ENCODE measurements around the gene GNLY. TPM values are rescaled to one million over a fixed set of nuclear protein-coding genes. Genes with fewer than 3 reads are reported as not detected.
A peak's percentile ranks its signal among the peaks of the same experiment; 100 is the strongest.

The GNLY gene
- not detected in 2 replicates for total RNA-seq (2014; rRNA removed; shearing (Covaris generic); ENCODE audit: low replicate concordance)

GRCh38 chr2:85694052-85695025, at the start of gene GNLY:
Gene GNLY, plus strand, starts transcription at chr2:85694358. Its CDS starts 61 bp downstream, at chr2:85694419.
- no peak within 1 kb of the TSS for H3K9ac ChIP-seq (ENCODE audit: low read length)
- no peak within 1 kb of the TSS for H3K4me3 ChIP-seq (ENCODE audit: low read length)
- no peaks in the 10 kb centered on the region for H3K79me2 ChIP-seq (ENCODE audit: low read length)
- no peak within 1 kb of the TSS for H2AFZ ChIP-seq (ENCODE audit: low read length)
- H3K4me1 ChIP-seq (ENCODE audit: low read length): no peaks in the 10 kb centered on the region
- no peaks in the 10 kb centered on the region for H3K9me3 ChIP-seq (ENCODE audit: low read length)
- no peak within 1 kb of the TSS for H3K4me2 ChIP-seq (ENCODE audit: low read depth, low read length, poor library complexity, severe bottlenecking)
- no peaks in the 10 kb centered on the region for H3K27me3 ChIP-seq (ENCODE audit: low read length)
- DNase-seq: no peak
- H4K20me1 ChIP-seq (ENCODE audit: insufficient read depth, low read depth, low read length): no peaks in the 10 kb centered on the region
- H3K27ac ChIP-seq (ENCODE audit: low read length): no peak within 1 kb of the TSS
- H3K36me3 ChIP-seq (ENCODE audit: insufficient read depth, low read length): no peaks in the 10 kb centered on the region
- no peaks in the 10 kb centered on the region for H3K9me2 ChIP-seq (replicated peaks; ENCODE audit: insufficient read depth, low read length)

DNA sequence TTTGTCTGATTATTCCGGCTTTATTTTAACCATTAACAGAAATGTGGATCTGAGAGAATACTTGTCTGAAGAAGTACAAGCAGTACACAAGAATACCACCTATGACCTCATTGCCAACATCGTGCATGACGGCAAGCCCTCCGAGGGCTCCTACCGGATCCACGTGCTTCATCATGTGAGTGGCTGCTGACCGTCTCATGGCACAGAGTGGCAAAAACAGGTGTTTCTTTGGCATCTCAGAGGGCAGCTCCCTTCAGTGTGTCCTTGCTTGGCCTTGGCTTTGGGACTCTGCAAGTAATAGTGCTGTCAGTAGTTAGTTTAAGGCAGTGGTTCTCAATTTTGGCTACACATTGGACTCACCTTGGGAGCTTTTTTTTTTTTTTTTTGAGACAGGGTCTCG, 49.2 kb upstream of the GNLY start:
- Histone ChIP-seq H3K36me3 (ENCODE audit: insufficient read depth, low read length) (peaks cover 89% of the 10 kb centered on the region), H3K79me2 (ENCODE audit: low read length) (peaks cover 21% of the 10 kb centered on the region), H3K4me1 (ENCODE audit: low read length) (no peaks in the 10 kb centered on the region), H3K4me3 (ENCODE audit: low read length) (no peak overlapping the region), H3K9me3 (ENCODE audit: low read length) (no peaks in the 10 kb centered on the region), H3K9me2 (replicated peaks; ENCODE audit: insufficient read depth, low read length) (no peaks in the 10 kb centered on the region), H2AFZ (ENCODE audit: low read length) (no peak overlapping the region), H3K9ac (ENCODE audit: low read length) (no peak overlapping the region), H4K20me1 (ENCODE audit: insufficient read depth, low read depth, low read length) (0 out of 2 replicates have a peak, but pooled peaks cover 2% of the 10 kb centered on the region), H3K4me2 (ENCODE audit: low read depth, low read length, poor library complexity, severe bottlenecking) (no peak overlapping the region), H3K27me3 (ENCODE audit: low read length) (no peaks in the 10 kb centered on the region), H3K27ac (ENCODE audit: low read length) (no peak overlapping the region)
- no peak for DNase-seq

DNA sequence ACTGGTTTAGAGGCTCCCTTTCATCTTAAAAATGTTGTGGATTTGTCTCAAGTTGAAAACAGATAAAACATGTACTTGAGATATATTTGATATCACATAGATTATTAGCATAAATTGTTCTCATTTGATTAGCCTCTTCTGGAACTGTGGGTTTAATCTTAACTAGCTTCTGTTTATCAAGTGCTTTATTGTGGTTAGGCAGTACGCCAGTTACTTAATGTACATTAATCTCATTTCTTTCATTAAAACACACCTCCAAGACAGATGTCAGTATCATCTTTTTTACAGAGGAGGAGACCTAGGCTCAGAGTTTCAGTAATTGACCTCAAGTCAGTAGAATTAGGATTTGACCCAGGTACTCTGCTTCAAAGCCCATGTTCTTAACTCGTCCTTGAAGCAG, 48.0 kb upstream of the GNLY start:
- no peak for DNase-seq
- Histone ChIP-seq H3K27me3 (ENCODE audit: low read length) (no peaks in the 10 kb centered on the region), H3K36me3 (ENCODE audit: insufficient read depth, low read length) (peaks cover 87% of the 10 kb centered on the region), H3K27ac (ENCODE audit: low read length) (no peak overlapping the region), H3K9me2 (replicated peaks; ENCODE audit: insufficient read depth, low read length) (no peaks in the 10 kb centered on the region), H4K20me1 (ENCODE audit: insufficient read depth, low read depth, low read length) (no peaks in the 10 kb centered on the region), H3K9ac (ENCODE audit: low read length) (no peak overlapping the region), H3K4me3 (ENCODE audit: low read length) (no peak overlapping the region), H2AFZ (ENCODE audit: low read length) (no peak overlapping the region), H3K79me2 (ENCODE audit: low read length) (peaks cover 15% of the 10 kb centered on the region; the same call in 1 of the 2 replicates), H3K4me1 (ENCODE audit: low read length) (no peaks in the 10 kb centered on the region), H3K9me3 (ENCODE audit: low read length) (no peaks in the 10 kb centered on the region), H3K4me2 (ENCODE audit: low read depth, low read length, poor library complexity, severe bottlenecking) (no peak overlapping the region)

DNA sequence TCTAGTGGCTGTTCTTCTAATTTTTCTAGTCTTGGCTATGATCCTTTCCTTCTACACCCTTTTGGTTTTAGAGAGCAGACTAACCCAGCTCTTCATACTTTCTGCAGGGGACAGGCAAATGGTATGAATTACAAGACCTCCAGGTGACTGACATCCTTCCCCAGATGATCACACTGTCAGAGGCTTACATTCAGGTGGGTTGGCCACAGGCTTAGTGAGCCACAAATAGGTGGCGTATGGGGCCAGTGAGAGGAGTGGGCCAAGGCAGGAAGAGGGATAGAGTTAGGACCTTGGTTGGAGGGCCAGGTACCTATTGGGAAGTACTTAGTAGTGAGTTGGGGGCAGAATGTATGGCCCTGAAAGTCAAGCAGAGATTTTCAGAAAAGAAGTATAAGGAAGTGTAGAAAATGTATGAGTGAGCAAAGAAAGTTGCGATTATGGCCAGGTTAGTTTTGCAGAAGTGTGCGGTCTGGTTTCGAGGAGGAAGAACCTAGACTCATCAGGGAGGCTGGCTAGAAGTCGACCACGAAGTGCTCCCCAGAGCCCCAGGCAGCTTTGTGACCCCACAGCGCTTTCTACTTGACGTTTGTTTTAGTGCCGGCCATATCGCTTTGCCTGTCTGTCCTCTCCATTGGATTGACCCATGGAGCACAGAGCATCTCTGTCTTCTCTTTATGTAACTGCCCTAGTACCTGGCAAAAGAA, 46.2 kb upstream of the GNLY start:
- no peak overlapping the region for H3K27ac ChIP-seq (ENCODE audit: low read length)
- H3K36me3 ChIP-seq (ENCODE audit: insufficient read depth, low read length): peaks cover 78% of the 10 kb centered on the region
- DNase-seq: no peak

DNA sequence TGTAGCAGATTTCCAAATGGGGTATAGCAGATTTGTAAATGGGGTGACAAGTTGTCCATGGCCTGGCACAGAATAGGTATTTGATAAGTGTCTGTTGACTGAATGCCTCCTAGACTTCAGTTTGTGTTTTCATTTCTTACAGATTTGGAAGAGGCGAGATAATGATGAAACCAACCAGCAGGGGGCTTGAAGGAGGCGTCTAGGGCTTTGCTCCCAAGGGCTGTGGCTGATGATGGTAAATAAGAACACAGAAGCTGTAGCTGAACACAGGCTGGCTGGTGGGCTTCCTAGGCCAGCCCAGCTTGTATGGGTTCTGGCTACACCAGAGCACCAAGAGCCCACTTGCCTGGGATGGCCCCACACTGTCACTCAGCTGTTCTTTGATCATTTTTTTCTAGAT, 45.5 kb upstream of the GNLY start:
- H3K4me3 ChIP-seq (ENCODE audit: low read length): no peak overlapping the region
- no peak overlapping the region for H3K9ac ChIP-seq (ENCODE audit: low read length)
- peaks cover 74% of the 10 kb centered on the region for H3K36me3 ChIP-seq (ENCODE audit: insufficient read depth, low read length)
- H3K27ac ChIP-seq (ENCODE audit: low read length): no peak overlapping the region
- no peaks in the 10 kb centered on the region for H3K4me1 ChIP-seq (ENCODE audit: low read length)
- no peaks in the 10 kb centered on the region for H3K9me3 ChIP-seq (ENCODE audit: low read length)
- no peak overlapping the region for H2AFZ ChIP-seq (ENCODE audit: low read length)
- no peaks in the 10 kb centered on the region for H3K27me3 ChIP-seq (ENCODE audit: low read length)
- H4K20me1 ChIP-seq (ENCODE audit: insufficient read depth, low read depth, low read length): no peaks in the 10 kb centered on the region
- peaks cover 8% of the 10 kb centered on the region; the same call in 1 of the 2 replicates for H3K79me2 ChIP-seq (ENCODE audit: low read length)
- DNase-seq: peak; percentile 77
- no peak overlapping the region for H3K4me2 ChIP-seq (ENCODE audit: low read depth, low read length, poor library complexity, severe bottlenecking)
- no peaks in the 10 kb centered on the region for H3K9me2 ChIP-seq (replicated peaks; ENCODE audit: insufficient read depth, low read length)

More for the DNA sequence above, 46.2 kb upstream of the GNLY start:
- Histone ChIP-seq H3K27me3 (ENCODE audit: low read length) (no peaks in the 10 kb centered on the region), H3K79me2 (ENCODE audit: low read length) (peaks cover 8% of the 10 kb centered on the region; the same call in 1 of the 2 replicates), H4K20me1 (ENCODE audit: insufficient read depth, low read depth, low read length) (no peaks in the 10 kb centered on the region), H3K9me2 (replicated peaks; ENCODE audit: insufficient read depth, low read length) (no peaks in the 10 kb centered on the region), H3K4me2 (ENCODE audit: low read depth, low read length, poor library complexity, severe bottlenecking) (no peak overlapping the region), H3K9ac (ENCODE audit: low read length) (no peak overlapping the region), H3K4me3 (ENCODE audit: low read length) (no peak overlapping the region), H2AFZ (ENCODE audit: low read length) (no peak overlapping the region), H3K9me3 (ENCODE audit: low read length) (no peaks in the 10 kb centered on the region), H3K4me1 (ENCODE audit: low read length) (no peaks in the 10 kb centered on the region)

- no peak overlapping the region for H3K9ac ChIP-seq (ENCODE audit: low read length)
- peaks cover 8% of the 10 kb centered on the region; the same call in 1 of the 2 replicates for H3K79me2 ChIP-seq (ENCODE audit: low read length)
- H3K27me3 ChIP-seq (ENCODE audit: low read length): no peaks in the 10 kb centered on the region
- H3K36me3 ChIP-seq (ENCODE audit: insufficient read depth, low read length): peaks cover 70% of the 10 kb centered on the region
- H3K9me2 ChIP-seq (replicated peaks; ENCODE audit: insufficient read depth, low read length): no peaks in the 10 kb centered on the region
- no peak overlapping the region for H3K4me2 ChIP-seq (ENCODE audit: low read depth, low read length, poor library complexity, severe bottlenecking)
- no peak overlapping the region for H3K27ac ChIP-seq (ENCODE audit: low read length)
- no peak overlapping the region for H2AFZ ChIP-seq (ENCODE audit: low read length)
- no peak for DNase-seq
- H3K9me3 ChIP-seq (ENCODE audit: low read length): no peaks in the 10 kb centered on the region
- H3K4me1 ChIP-seq (ENCODE audit: low read length): no peaks in the 10 kb centered on the region
- H4K20me1 ChIP-seq (ENCODE audit: insufficient read depth, low read depth, low read length): no peaks in the 10 kb centered on the region
- H3K4me3 ChIP-seq (ENCODE audit: low read length): no peak overlapping the region
These were observed 44.7 kb upstream of the GNLY start for GRCh38 chr2:85649201-85650190.

GRCh38 chr2:85650456-85650855, 43.7 kb upstream of the GNLY start:
- H3K4me2 ChIP-seq (ENCODE audit: low read depth, low read length, poor library complexity, severe bottlenecking): no peak overlapping the region
- no peaks in the 10 kb centered on the region for H3K9me3 ChIP-seq (ENCODE audit: low read length)
- no peaks in the 10 kb centered on the region for H3K27me3 ChIP-seq (ENCODE audit: low read length)
- H3K36me3 ChIP-seq (ENCODE audit: insufficient read depth, low read length): peaks cover 62% of the 10 kb centered on the region
- no peak overlapping the region for H3K4me3 ChIP-seq (ENCODE audit: low read length)
- no peak overlapping the region for H3K27ac ChIP-seq (ENCODE audit: low read length)
- no peak overlapping the region for H3K9ac ChIP-seq (ENCODE audit: low read length)
- H3K4me1 ChIP-seq (ENCODE audit: low read length): no peaks in the 10 kb centered on the region
- no peak for DNase-seq
- no peaks in the 10 kb centered on the region for H4K20me1 ChIP-seq (ENCODE audit: insufficient read depth, low read depth, low read length)
- H3K79me2 ChIP-seq (ENCODE audit: low read length): peaks cover 5% of the 10 kb centered on the region; the same call in 1 of the 2 replicates
- H3K9me2 ChIP-seq (replicated peaks; ENCODE audit: insufficient read depth, low read length): no peaks in the 10 kb centered on the region
- no peak overlapping the region for H2AFZ ChIP-seq (ENCODE audit: low read length)
